ENCODE results near the gene PRSS21. TPM values are rescaled to one million over a fixed set of nuclear protein-coding genes. Genes with fewer than 3 reads are reported as not detected.

The PRSS21 gene, protein sequence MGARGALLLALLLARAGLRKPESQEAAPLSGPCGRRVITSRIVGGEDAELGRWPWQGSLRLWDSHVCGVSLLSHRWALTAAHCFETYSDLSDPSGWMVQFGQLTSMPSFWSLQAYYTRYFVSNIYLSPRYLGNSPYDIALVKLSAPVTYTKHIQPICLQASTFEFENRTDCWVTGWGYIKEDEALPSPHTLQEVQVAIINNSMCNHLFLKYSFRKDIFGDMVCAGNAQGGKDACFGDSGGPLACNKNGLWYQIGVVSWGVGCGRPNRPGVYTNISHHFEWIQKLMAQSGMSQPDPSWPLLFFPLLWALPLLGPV
- total RNA-seq, result 10 to 100 TPM in 1 of 2 experiments, 1 to 10 TPM in 1; 6.0 to 10.3 TPM

DNA sequence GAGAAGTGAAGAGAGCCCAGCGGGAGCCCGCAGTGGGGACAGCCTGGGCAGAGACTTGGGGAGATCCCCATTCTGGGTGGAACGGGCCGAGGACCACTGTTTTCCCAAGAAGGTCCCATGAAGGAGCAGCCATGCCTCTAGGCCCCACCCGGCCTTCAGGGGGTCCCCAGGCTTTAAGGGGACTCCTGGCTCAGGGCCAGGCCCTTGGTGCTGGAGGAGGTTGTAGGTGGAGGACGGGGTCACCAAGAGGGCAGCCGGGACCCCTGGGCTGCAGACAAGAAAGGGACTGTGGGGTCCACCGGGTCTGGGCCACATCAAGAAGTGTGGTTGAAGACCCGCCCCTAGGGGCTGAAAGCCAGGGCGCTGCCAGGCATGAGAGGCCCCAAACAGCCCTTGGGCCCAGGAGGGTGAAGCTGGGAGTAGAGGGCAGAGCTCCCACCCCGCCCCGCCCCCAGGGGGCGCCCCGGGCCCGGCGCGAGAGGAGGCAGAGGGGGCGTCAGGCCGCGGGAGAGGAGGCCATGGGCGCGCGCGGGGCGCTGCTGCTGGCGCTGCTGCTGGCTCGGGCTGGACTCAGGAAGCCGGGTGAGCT lies at the start of gene PRSS21:
Gene PRSS21 (plus strand): TSS at position 487 of the 589 bp plus-strand sequence. CDS start 32 bp downstream, at position 519.
- H3K27me3 Mint-ChIP-seq, result peaks cover under 1% of the 10 kb centered on the region
- no peak for DNase-seq
- ATAC-seq, result peak; percentile 72
- H3K9me3 Mint-ChIP-seq (ENCODE audit: low read depth), result no peaks in the 10 kb centered on the region
- H3K4me1 Mint-ChIP-seq, result peaks cover 1% of the 10 kb centered on the region
- no peak within 1 kb of the TSS for H3K27ac Mint-ChIP-seq
- no peaks in the 10 kb centered on the region for H3K36me3 Mint-ChIP-seq
- CTCF ChIA-PET, result interaction anchor here (0.7 to 1.7 kb wide), 3 partner anchors 22 to 51 kb away, joined by 3 to 4 read pairs (median 3); no protein-coding TSS in a partner anchor
- peak within 1 kb of the TSS; percentile 33 for H3K4me3 Mint-ChIP-seq

DNA sequence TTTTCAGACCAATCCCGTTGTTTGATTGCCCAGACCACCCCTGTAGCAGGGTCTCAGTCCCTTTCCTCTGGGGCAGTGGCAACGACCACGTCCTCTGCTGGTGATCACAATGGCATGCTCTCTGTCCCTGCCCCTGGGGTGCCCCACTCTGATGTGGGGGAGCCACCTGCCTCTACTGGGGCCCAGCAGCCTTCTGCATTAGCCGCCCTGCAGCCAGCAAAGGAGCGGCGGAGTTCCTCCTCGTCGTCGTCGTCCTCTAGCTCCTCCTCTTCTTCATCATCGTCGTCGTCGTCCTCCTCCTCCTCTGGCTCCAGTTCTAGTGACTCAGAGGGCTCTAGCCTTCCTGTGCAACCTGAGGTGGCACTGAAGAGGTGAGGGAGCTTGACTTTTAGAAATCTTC lies 49.1 kb upstream of the PRSS21 start:
- peaks cover 76% of the 10 kb centered on the region for H3K36me3 Mint-ChIP-seq

DNA sequence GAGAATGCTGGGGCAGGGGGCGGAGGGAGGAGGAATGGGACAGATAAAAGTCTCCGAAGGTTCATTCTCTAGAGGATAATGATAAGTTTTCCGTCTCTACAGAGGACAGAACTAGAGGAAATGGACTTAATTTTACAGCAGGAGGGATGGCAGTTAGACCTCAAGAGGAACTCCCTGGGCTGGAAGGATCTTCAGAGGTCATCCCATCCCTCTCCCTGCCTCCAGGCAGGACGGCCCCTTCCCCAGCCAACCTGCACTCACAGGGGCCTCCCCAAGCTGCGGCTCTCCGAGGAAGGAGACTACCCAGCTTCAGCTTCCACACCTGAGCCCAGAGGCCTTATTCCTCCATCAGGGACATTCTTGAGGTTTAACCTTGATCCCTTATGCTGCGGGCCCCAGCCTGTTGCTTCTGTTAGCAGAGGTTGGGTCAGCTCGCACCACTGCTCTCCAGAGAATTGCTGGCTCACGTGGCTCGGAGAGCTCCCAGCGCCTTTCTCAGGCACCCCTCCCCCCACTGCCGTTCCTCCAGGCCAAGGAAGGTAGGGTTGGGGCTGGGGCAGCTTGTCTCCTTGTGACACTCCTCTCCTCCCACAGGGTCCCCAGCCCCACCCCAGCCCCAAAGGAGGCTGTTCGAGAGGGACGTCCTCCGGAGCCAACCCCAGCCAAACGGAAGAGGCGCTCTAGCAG lies 48.5 kb upstream of the PRSS21 start:
- H3K9me3 Mint-ChIP-seq (ENCODE audit: low read depth), result no peaks in the 10 kb centered on the region
- no peak overlapping the region for H3K27ac Mint-ChIP-seq
- DNase-seq, result no peak
- no peak overlapping the region for H3K4me3 Mint-ChIP-seq
- peaks cover 12% of the 10 kb centered on the region for H3K4me1 Mint-ChIP-seq
- no peaks in the 10 kb centered on the region for H3K27me3 Mint-ChIP-seq
- H3K36me3 Mint-ChIP-seq, result peaks cover 70% of the 10 kb centered on the region
- CTCF ChIA-PET, result interaction anchor here (2.3 kb wide), 1 partner anchor 15 kb away, joined by 8 read pairs; no protein-coding TSS in a partner anchor
- no peak for ATAC-seq

More for the DNA sequence above, 49.1 kb upstream of the PRSS21 start:
- Mint-ChIP-seq H3K27me3 (no peaks in the 10 kb centered on the region), H3K4me1 (peaks cover 12% of the 10 kb centered on the region), H3K27ac (no peak overlapping the region), H3K9me3 (ENCODE audit: low read depth) (no peaks in the 10 kb centered on the region), H3K4me3 (no peak overlapping the region)
- ATAC-seq, result no peak
- DNase-seq, result no peak
- CTCF ChIA-PET, result interaction anchor here (2.3 kb wide), 1 partner anchor 14 kb away, joined by 8 read pairs; no protein-coding TSS in a partner anchor

DNA sequence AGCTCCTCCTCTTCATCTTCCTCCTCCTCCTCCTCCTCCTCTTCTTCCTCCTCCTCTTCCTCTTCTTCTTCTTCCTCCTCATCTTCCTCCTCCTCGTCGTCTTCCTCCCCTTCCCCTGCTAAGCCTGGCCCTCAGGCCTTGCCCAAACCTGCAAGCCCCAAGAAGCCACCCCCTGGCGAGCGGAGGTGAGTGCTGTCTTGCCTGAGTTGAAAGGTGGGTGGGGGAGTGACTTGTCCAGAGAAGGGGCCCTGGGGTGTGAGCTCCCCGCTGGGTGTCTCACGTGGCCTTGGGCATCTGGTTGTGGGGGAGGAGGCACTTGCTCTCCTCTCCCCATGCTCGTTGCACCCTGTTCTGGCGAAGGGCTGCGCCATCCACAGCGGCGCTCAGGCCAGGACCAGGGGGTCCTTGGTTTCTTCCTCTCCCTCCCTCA lies 47.9 kb upstream of the PRSS21 start:
- peaks cover 65% of the 10 kb centered on the region for H3K36me3 Mint-ChIP-seq
- CTCF ChIA-PET, result interaction anchor here (2.3 kb wide), 1 partner anchor 16 kb away, joined by 8 read pairs; no protein-coding TSS in a partner anchor
- no peak for DNase-seq
- H3K9me3 Mint-ChIP-seq (ENCODE audit: low read depth), result no peaks in the 10 kb centered on the region
- no peak overlapping the region for H3K4me3 Mint-ChIP-seq
- H3K27ac Mint-ChIP-seq, result no peak overlapping the region
- no peaks in the 10 kb centered on the region for H3K27me3 Mint-ChIP-seq
- ATAC-seq, result no peak
- peaks cover 12% of the 10 kb centered on the region for H3K4me1 Mint-ChIP-seq

GRCh38 chr16:2769675-2770056 lies 47.4 kb upstream of the PRSS21 start:
- H3K9me3 Mint-ChIP-seq (ENCODE audit: low read depth), result no peaks in the 10 kb centered on the region
- DNase-seq (no peak), ATAC-seq (no peak)
- peaks cover 60% of the 10 kb centered on the region for H3K36me3 Mint-ChIP-seq
- no peak overlapping the region for H3K4me3 Mint-ChIP-seq
- peaks cover 12% of the 10 kb centered on the region for H3K4me1 Mint-ChIP-seq
- no peak overlapping the region for H3K27ac Mint-ChIP-seq
- H3K27me3 Mint-ChIP-seq, result no peaks in the 10 kb centered on the region
- CTCF ChIA-PET, result interaction anchor here (2.3 kb wide), 1 partner anchor 16 kb away, joined by 8 read pairs; no protein-coding TSS in a partner anchor

DNA sequence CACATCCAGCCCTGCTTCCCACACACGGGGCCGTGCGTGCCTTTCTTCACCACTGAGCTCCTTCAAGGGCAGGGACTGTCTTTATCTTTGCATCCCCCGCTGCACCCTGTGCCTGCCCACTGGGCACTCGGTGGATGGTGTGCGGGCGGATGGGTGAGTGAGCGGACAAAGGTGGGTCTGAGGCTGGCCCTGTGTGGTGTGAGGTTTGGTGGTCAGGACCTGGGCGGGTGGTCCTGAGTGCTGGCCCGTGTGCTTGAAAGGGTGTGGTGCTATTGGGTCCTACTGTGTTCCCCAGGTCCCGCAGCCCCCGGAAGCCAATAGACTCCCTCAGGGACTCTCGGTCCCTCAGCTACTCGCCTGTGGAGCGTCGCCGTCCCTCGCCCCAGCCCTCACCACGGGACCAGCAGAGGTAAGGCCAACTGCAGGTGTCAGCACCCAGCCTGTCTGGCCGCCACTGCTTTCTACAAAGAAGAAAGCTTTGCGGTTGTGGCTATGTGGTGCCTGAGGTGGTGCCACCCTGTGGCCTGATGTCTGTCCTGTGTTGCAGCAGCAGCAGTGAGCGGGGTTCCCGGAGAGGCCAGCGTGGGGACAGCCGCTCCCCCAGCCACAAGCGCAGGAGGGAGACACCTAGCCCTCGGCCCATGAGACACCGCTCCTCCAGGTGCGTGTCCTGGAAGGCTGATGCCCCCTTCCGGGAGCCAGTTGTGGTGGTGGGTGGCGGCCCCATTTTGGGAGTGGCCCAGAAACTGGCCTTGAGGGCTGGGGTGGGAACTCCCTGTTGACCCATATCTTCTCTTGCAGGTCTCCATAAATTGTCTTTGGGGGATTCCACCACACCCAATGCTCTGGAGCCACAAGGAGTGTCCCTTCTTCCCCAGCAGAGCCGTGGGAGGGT lies 46.7 kb upstream of the PRSS21 start:
- H3K27ac Mint-ChIP-seq, result peak overlapping the region; percentile 43
- no peaks in the 10 kb centered on the region for H3K9me3 Mint-ChIP-seq (ENCODE audit: low read depth)
- H3K4me1 Mint-ChIP-seq, result peaks cover 16% of the 10 kb centered on the region
- CTCF ChIA-PET, result no interaction called here
- DNase-seq (no peak), ATAC-seq (peak; percentile 22)
- H3K27me3 Mint-ChIP-seq, result no peaks in the 10 kb centered on the region
- no peak overlapping the region for H3K4me3 Mint-ChIP-seq
- H3K36me3 Mint-ChIP-seq, result peaks cover 54% of the 10 kb centered on the region

- DNase-seq (no peak), ATAC-seq (no peak)
- Mint-ChIP-seq H3K36me3 (peaks cover 39% of the 10 kb centered on the region), H3K27ac (no peak overlapping the region), H3K9me3 (ENCODE audit: low read depth) (no peaks in the 10 kb centered on the region), H3K4me3 (no peak overlapping the region), H3K4me1 (peaks cover 27% of the 10 kb centered on the region), H3K27me3 (no peaks in the 10 kb centered on the region)
- CTCF ChIA-PET, result no interaction called here
These were observed 45.3 kb upstream of the PRSS21 start for GRCh38 chr16:2771496-2772402.

DNA sequence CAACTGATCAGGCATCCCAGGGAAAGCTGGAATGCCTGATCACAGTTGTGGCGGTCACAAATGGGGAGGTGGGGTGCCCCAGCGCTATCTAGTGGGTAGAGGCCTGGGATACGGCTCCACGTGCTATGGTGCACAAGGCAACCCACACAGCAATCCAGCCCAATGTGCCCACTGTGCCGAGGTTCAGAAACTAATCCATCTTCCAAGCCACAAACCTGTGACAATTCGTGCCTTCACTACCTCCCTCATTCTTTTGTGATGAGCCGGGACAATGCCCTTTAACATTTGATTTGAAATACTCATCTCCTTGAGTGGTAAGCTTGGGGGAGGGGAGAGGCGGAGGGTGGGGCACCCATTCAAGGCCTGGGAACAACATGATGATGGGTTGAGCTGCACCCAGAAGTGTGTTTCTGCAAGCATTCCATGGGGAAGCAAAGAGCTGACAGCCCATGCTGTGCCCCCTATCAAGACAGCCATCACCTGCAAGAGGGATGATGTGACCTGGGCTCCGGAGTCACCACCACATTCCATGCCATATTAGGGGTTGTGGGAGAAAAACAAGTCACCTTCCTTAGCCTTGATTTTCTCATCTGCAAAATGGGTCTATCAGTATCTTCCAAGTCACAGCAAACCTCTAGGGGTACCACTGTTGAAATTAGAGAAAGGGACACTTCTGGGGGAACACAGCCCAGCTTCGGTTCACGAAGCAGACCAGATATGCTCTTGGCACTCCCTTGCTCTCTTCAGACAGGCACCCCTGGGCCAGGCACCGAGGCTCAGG lies 43.7 kb upstream of the PRSS21 start:
- H3K27me3 Mint-ChIP-seq, result no peaks in the 10 kb centered on the region
- ATAC-seq (no peak), DNase-seq (no peak)
- H3K4me1 Mint-ChIP-seq, result peaks cover 31% of the 10 kb centered on the region
- H3K9me3 Mint-ChIP-seq (ENCODE audit: low read depth), result no peaks in the 10 kb centered on the region
- no peak overlapping the region for H3K4me3 Mint-ChIP-seq
- peaks cover 32% of the 10 kb centered on the region for H3K36me3 Mint-ChIP-seq
- CTCF ChIA-PET, result interaction anchor here (1.6 to 1.9 kb wide), 2 partner anchors 18 to 95 kb away, joined by 3 to 5 read pairs; no protein-coding TSS in a partner anchor
- no peak overlapping the region for H3K27ac Mint-ChIP-seq

DNA sequence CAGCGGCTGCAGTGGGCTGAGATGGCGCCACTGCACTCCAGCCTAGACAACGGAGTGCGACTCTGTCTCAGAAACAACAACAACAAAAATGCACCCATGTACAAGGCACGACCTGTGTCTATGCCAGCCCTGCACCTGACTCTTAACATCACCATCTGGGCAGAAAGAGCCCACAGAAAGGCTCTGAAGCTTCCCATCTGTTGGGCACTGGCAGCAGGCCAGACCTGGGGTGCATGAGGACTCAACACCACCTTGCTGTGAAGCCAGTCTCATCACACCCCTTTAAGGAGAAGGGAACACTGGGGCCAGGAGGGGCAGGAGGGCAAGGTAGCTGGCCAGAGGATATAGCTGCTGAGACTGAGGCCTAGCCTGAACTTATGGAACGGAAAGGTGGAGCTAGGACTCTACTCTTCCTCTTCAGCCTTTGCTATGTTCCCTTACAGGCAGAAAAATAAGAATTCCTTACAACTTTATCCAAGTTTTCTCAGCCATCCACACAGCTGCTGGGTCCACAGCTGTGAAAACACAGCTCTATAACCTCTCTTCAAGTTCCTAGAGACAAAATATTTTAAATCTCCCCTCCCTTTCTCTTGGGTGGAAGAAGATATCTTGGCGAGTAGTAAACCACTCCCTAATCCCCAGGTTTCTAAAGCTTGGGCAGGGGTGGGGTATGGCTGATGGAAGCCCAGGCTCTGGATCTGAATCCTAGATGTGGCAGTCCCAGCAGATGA lies 42.7 kb upstream of the PRSS21 start:
- CTCF ChIA-PET, result interaction anchor here (1.6 to 2.4 kb wide), 3 partner anchors 19 to 152 kb away, joined by 3 to 6 read pairs (median 5); no protein-coding TSS in a partner anchor
- Mint-ChIP-seq H3K9me3 (ENCODE audit: low read depth) (no peaks in the 10 kb centered on the region), H3K4me3 (no peak overlapping the region), H3K27ac (no peak overlapping the region), H3K27me3 (no peaks in the 10 kb centered on the region), H3K4me1 (peaks cover 33% of the 10 kb centered on the region), H3K36me3 (peaks cover 25% of the 10 kb centered on the region)
- DNase-seq (no peak), ATAC-seq (no peak)

- no peak for DNase-seq
- H3K36me3 Mint-ChIP-seq, result peaks cover 16% of the 10 kb centered on the region
- no peaks in the 10 kb centered on the region for H3K27me3 Mint-ChIP-seq
- H3K27ac Mint-ChIP-seq, result peak overlapping the region; percentile 52
- CTCF ChIA-PET, result interaction anchor here (1.5 to 2.4 kb wide), 5 partner anchors 20 to 151 kb away, joined by 3 to 7 read pairs (median 6); no protein-coding TSS in a partner anchor
- H3K4me1 Mint-ChIP-seq, result peaks cover 24% of the 10 kb centered on the region
- no peak for ATAC-seq
- H3K9me3 Mint-ChIP-seq (ENCODE audit: low read depth), result no peaks in the 10 kb centered on the region
- H3K4me3 Mint-ChIP-seq, result no peak overlapping the region
These were observed 41.8 kb upstream of the PRSS21 start for GRCh38 chr16:2775131-2775716.

All from activated CD8-positive, alpha-beta memory T cell treated with anti-CD3 and anti-CD28 coated beads, Interleukin-2, amount 10 ng/mL, durations not matched to agents 7 days and 5 days (primary cell).